ENCODE results near the gene TRIM40. TPM values are rescaled to one million over a fixed set of nuclear protein-coding genes. Genes with fewer than 3 reads are reported as not detected.
A peak's percentile ranks its signal among the peaks of the same experiment; 100 is the strongest.

The TRIM40 gene
- total and polyA plus RNA-seq, 2 of the 13 experiments (the other 11 are each of a cell fraction or from before 2014, with no cell fraction given) = 0.58 TPM; not detected in 1

DNA sequence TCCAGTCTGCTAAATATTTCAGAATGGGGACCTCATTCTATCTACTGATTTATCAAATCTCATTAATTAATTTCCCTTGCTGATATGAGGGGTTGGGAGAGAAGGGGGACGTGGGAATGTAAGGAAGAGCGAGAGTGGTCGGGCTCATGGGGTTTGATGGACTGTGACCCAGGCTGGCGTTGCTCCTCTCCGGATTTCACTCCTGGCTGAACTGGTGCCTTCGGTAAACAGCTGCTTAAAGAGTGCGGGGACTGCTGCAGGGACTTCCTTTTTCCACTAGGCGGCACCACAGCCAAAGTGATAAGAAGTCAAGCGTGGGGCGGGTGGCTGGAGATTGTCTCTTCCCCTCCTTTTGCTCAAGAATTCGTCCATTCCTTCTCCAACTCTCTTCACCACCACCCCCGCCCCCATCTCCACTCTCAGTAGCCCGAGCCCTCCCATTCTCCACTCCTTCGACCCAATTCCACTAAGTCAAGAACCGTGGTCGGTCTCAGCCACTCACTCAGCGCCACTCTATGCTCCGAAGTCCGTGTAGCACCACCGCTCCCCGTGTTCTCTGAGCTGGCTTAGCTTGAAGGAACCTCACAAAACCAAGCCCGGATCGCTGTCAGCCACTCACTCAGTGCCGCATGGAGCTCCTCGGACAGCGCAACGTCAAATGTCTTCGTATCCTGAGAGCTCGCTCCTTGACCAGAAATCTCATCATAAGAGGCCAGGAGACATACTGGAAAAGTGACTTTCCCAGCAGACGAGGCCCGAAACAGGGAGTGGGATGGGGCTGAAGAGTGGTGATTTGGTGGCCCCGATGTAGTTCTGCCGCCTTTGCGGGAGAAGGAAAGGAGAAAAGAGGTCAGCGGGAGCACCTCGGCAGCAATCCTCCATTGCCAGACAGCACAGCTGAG lies 32.7 kb upstream of the TRIM40 start (continued):
- TF ChIP-seq ELF3 (CRISPR knock-in tag; IDR thresholded peaks at IDR 0.05) (peak; percentile 70), NCOR1 (IDR thresholded peaks at IDR 0.05; ENCODE audit: borderline replicate concordance, low read length) (no peak), IKZF4 (CRISPR knock-in tag; IDR thresholded peaks at IDR 0.05; ENCODE audit: borderline replicate concordance, low read depth, not compliant biosample characterization) (no peak), ZNF569 (CRISPR knock-in tag; IDR thresholded peaks at IDR 0.05; ENCODE audit: borderline replicate concordance) (no peak), ZNF607 (CRISPR knock-in tag; IDR thresholded peaks at IDR 0.05; ENCODE audit: borderline replicate concordance) (no peak), ZNF710 (CRISPR knock-in tag; IDR thresholded peaks at IDR 0.05; ENCODE audit: borderline replicate concordance) (no peak), MTF1 (CRISPR knock-in tag; IDR thresholded peaks at IDR 0.05) (no peak), ZNF441 (CRISPR knock-in tag; IDR thresholded peaks at IDR 0.05; ENCODE audit: borderline replicate concordance) (no peak), KDM4B (CRISPR knock-in tag; IDR thresholded peaks at IDR 0.05) (no peak), HCFC1 (IDR thresholded peaks at IDR 0.05; ENCODE audit: low read depth, low read length) (no peak), ZBTB20 (CRISPR knock-in tag; IDR thresholded peaks at IDR 0.05; ENCODE audit: borderline replicate concordance, low read depth) (peak; percentile 43; the same call in 1 of the 2 replicates), ZNF781 (CRISPR knock-in tag; IDR thresholded peaks at IDR 0.05; ENCODE audit: borderline replicate concordance, not compliant biosample characterization) (peak; percentile 90), ZNF234 (CRISPR knock-in tag; conservative IDR thresholded peaks at IDR 0.05) (0 out of 2 replicates have a peak, but pooled peaks have one; percentile 8), NR0B2 (CRISPR knock-in tag; IDR thresholded peaks at IDR 0.05) (no peak)
- TF ChIP-seq, protein P1, sequence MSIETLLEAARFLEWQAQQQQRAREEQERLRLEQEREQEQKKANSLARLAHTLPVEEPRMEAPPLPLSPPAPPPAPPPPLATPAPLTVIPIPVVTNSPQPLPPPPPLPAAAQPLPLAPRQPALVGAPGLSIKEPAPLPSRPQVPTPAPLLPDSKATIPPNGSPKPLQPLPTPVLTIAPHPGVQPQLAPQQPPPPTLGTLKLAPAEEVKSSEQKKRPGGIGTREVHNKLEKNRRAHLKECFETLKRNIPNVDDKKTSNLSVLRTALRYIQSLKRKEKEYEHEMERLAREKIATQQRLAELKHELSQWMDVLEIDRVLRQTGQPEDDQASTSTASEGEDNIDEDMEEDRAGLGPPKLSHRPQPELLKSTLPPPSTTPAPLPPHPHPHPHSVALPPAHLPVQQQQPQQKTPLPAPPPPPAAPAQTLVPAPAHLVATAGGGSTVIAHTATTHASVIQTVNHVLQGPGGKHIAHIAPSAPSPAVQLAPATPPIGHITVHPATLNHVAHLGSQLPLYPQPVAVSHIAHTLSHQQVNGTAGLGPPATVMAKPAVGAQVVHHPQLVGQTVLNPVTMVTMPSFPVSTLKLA (IDR thresholded peaks at IDR 0.05) = peak; percentile 5; the same call in 1 of the 2 replicates
- TF ChIP-seq, protein P2, sequence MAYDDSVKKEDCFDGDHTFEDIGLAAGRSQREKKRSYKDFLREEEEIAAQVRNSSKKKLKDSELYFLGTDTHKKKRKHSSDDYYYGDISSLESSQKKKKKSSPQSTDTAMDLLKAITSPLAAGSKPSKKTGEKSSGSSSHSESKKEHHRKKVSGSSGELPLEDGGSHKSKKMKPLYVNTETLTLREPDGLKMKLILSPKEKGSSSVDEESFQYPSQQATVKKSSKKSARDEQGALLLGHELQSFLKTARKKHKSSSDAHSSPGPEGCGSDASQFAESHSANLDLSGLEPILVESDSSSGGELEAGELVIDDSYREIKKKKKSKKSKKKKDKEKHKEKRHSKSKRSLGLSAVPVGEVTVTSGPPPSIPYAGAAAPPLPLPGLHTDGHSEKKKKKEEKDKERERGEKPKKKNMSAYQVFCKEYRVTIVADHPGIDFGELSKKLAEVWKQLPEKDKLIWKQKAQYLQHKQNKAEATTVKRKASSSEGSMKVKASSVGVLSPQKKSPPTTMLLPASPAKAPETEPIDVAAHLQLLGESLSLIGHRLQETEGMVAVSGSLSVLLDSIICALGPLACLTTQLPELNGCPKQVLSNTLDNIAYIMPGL (CRISPR knock-in tag; IDR thresholded peaks at IDR 0.05; ENCODE audit: borderline replicate concordance in 1 of 2, low read depth in 1 of 2) = peak; percentile 92 to 93
- TF ChIP-seq, protein P3, sequence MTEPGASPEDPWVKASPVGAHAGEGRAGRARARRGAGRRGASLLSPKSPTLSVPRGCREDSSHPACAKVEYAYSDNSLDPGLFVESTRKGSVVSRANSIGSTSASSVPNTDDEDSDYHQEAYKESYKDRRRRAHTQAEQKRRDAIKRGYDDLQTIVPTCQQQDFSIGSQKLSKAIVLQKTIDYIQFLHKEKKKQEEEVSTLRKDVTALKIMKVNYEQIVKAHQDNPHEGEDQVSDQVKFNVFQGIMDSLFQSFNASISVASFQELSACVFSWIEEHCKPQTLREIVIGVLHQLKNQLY (CRISPR knock-in tag; IDR thresholded peaks at IDR 0.05) = 0 out of 2 replicates have a peak, but pooled peaks have one; percentile 40

Data from HepG2 (cell line).